Heart left ventricle (tissue), 13 donors: ENCODE data around the gene WDR5.

Experiments used
- POLR2A ChIP-seq, 2 donors: fragments of 450-650 bp; IDR thresholded peaks; one replicate each; pipeline ENCODE4 v1.6.1; 2017; ENCODE audit warnings: antibody characterized with exemption in 2 of 2, mild to moderate bottlenecking in 2 of 2, moderate library complexity in 2 of 2
- TF ChIP-seq, protein P1 (sequence below), 12 donors: fragments of 200-600 bp; sonication (generic) in 4 of 12; IDR thresholded peaks; one replicate each; pipeline versions ENCODE4 v1.5.0 to v1.8.0; 2018 to 2022; ENCODE audit warnings: antibody characterized with exemption in 12 of 12, mild to moderate bottlenecking in 5 of 12
- donor health status: ischemic (EF 13 %, LVEDD 7.1; RV severe dilation, severe dysfunction).
- donor health status: DM: no; HTN: yes; CAD: no.
- donor health status: DM: no; HTN: no; CAD: no.
- donor health status: ischemic (EF 25% LVEDD 6.9; RV normal size, moderate dysfunction).
- donor health status: ischemic (EF 25% LVEDD 5.7; RV mildly dilated, moderate dysfunction).
- donor health status: ischemic (EF 35%, LVEDD 5.7; RV mildly dilated, moderate dysfunction).
- donor health status: nonischemic (EF 11% LVEDD 7.7; RV severe dilation, severe dysfunction).
- donor health status: DM: yes; HTN: yes; CAD: no.
- donor health status: PGD.
- donor health status: ischemic (EF 29% LVEDD 5.4; RV normal size, mild dysfunction).
- donor health status: nonischemic (EF 23%, LVEDD 6.1; RV moderate dilation, normal function).

DNA sequence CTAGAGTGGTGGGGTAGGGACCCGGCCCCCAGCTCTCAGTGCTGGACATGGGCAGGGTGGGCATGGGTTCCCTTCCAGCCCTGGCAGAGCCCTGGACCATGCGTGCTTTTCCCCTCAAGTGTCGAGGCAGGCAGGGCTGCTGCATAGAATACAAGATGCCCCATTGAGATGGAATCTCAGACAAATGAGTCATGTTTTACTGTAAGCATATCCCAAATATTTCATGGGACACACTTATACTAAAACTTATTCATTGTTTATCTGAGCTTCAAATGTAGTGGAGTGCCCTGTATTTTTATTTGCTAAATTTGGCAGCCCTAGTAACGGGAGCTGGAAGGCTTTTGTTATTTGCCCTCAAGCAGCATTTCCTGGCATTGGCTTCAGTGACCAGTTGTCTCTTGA is 31.6 kb downstream of the WDR5 start:
- TF ChIP-seq, protein P1, sequence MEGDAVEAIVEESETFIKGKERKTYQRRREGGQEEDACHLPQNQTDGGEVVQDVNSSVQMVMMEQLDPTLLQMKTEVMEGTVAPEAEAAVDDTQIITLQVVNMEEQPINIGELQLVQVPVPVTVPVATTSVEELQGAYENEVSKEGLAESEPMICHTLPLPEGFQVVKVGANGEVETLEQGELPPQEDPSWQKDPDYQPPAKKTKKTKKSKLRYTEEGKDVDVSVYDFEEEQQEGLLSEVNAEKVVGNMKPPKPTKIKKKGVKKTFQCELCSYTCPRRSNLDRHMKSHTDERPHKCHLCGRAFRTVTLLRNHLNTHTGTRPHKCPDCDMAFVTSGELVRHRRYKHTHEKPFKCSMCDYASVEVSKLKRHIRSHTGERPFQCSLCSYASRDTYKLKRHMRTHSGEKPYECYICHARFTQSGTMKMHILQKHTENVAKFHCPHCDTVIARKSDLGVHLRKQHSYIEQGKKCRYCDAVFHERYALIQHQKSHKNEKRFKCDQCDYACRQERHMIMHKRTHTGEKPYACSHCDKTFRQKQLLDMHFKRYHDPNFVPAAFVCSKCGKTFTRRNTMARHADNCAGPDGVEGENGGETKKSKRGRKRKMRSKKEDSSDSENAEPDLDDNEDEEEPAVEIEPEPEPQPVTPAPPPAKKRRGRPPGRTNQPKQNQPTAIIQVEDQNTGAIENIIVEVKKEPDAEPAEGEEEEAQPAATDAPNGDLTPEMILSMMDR (IDR thresholded peaks at IDR 0.05), result no peak
- no peak for TF ChIP-seq POLR2A (IDR thresholded peaks at IDR 0.05)
